ENCODE results near the gene PPP5C. TPM values are rescaled to one million over a fixed set of nuclear protein-coding genes. Genes with fewer than 3 reads are reported as not detected.

PPP5C gene
- total RNA-seq, 1 donor from 2014 or later, result 48.9 TPM

GRCh38 chr19:46410205-46411087 lies 63.6 kb downstream of the PPP5C start:
- intact Hi-C loops (cut with DNase I), result no loop called here
- peak overlapping the region; percentile 60 for H3K4me3 ChIP-seq
- H3K27me3 ChIP-seq (ENCODE audit: low read depth), result peaks cover 81% of the 10 kb centered on the region

GRCh38 chr19:46411088-46411924 lies 64.4 kb downstream of the PPP5C start:
- intact Hi-C loops (cut with DNase I), result no loop called here
- Histone ChIP-seq H3K9me3 (no peaks in the 10 kb centered on the region), H3K27ac (no peak overlapping the region), H3K4me1 (peaks cover 17% of the 10 kb centered on the region), H3K36me3 (no peaks in the 10 kb centered on the region), H3K4me3 (peak overlapping the region; percentile 60), H3K27me3 (ENCODE audit: low read depth) (peaks cover 81% of the 10 kb centered on the region)
- ATAC-seq, result no peak
- DNase-seq, result peak; percentile 24
- TF ChIP-seq CTCF (IDR thresholded peaks at IDR 0.05), result no peak

More at GRCh38 chr19:46410205-46411087, 63.6 kb downstream of the PPP5C start:
- Histone ChIP-seq H3K4me1 (peaks cover 11% of the 10 kb centered on the region), H3K27ac (no peak overlapping the region), H3K36me3 (no peaks in the 10 kb centered on the region), H3K9me3 (no peaks in the 10 kb centered on the region)
- no peak for TF ChIP-seq CTCF (IDR thresholded peaks at IDR 0.05)
- DNase-seq, result peak; percentile 14
- no peak for ATAC-seq

- DNase-seq (peak; percentile 37), ATAC-seq (no peak)
- H3K4me1 ChIP-seq, result peaks cover 25% of the 10 kb centered on the region
- H3K27me3 ChIP-seq (ENCODE audit: low read depth), result peaks cover 81% of the 10 kb centered on the region
- H3K27ac ChIP-seq, result no peak overlapping the region
- H3K9me3 ChIP-seq, result no peaks in the 10 kb centered on the region
- no peak for TF ChIP-seq CTCF (IDR thresholded peaks at IDR 0.05)
- intact Hi-C loops (cut with DNase I), result no loop called here
- H3K4me3 ChIP-seq, result peak overlapping the region; percentile 60
- H3K36me3 ChIP-seq, result no peaks in the 10 kb centered on the region
These were observed 65.2 kb downstream of the PPP5C start for GRCh38 chr19:46411925-46412649.

DNA sequence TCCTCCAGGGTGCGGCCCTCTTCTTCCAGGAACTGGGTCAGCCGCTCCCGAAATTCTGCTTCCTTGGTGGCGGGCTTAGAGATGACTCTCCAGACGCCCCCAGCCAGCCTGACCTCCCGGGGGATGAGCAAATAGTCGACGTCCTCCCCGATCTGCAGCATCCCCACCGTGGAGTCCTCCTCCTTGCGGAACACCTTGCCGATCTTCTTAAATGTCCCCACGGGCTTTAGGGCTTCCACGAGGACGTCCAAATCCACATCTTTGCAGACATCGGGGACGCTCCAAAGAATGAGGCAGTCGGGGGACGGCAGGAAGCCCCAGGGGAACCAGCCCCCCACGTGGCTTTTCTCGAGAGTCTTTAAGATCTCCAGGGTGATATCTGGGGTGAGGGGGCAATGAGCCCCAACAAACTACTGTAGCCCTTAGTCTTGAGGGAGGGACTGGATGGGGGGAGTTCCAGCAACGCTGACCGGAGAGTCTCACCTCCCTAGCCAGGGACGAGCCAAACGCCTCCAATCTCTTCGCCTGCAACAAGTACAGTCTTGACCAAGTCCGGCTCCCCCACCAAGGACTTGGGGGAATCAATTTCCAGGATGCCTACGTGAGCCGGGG lies 65.9 kb downstream of the PPP5C start:
- ATAC-seq, result peak in 1 of 2 donors; percentile 2
- H3K27ac ChIP-seq, result peak overlapping the region; percentile 67
- peak; percentile 36 for DNase-seq
- intact Hi-C loops (cut with DNase I), result no loop called here
- no peaks in the 10 kb centered on the region for H3K9me3 ChIP-seq
- peak overlapping the region; percentile 60 for H3K4me3 ChIP-seq
- H3K27me3 ChIP-seq (ENCODE audit: low read depth), result peaks cover 79% of the 10 kb centered on the region
- peaks cover 25% of the 10 kb centered on the region for H3K4me1 ChIP-seq
- no peak for TF ChIP-seq CTCF (IDR thresholded peaks at IDR 0.05)
- no peaks in the 10 kb centered on the region for H3K36me3 ChIP-seq

Data from lower lobe of right lung (tissue), 2 donors.